GM12878 (cell line): ENCODE measurements around the gene BRAF.

Experiments used
- EZH2 ChIP-seq: IDR thresholded peaks from 2 replicates; pipeline ENCODE4 v1.6.1; 2012; ENCODE audit warnings: low read depth, mild to moderate bottlenecking, control low read depth, inconsistent platforms, low read length, borderline replicate concordance; ENCODE audit not compliant: control insufficient read depth
- HCFC1 ChIP-seq: fragments of 150-350 bp; IDR thresholded peaks from 2 replicates; pipeline ENCODE4 v1.6.1; 2014; ENCODE audit warnings: low read length
- POLR2AphosphoS5 ChIP-seq: IDR thresholded peaks from 2 replicates; pipeline ENCODE4 v1.6.1; 2011; ENCODE audit warnings: mild to moderate bottlenecking, low read length, inconsistent platforms
- RAD21 ChIP-seq: IDR thresholded peaks from 2 replicates; pipeline ENCODE4 v1.6.1; 2011; ENCODE audit warnings: mild to moderate bottlenecking, low read depth, low read length, moderate library complexity; ENCODE audit not compliant: insufficient read depth
- SP1 ChIP-seq: IDR thresholded peaks from one replicate; pipeline ENCODE4 v1.6.1; 2011; ENCODE audit warnings: low read depth, low read length
- TAF1 ChIP-seq: IDR thresholded peaks from 2 replicates; pipeline ENCODE4 v1.6.1; 2011; ENCODE audit warnings: mild to moderate bottlenecking, low read depth, low read length, borderline replicate concordance

GRCh38 chr7:140723006-140723405 lies 201.7 kb downstream of the BRAF start:
- no peak for TF ChIP-seq TAF1
- no peak for TF ChIP-seq HCFC1
- TF ChIP-seq POLR2AphosphoS5 = no peak
- TF ChIP-seq SP1 = no peak
- TF ChIP-seq EZH2 = no peak
- TF ChIP-seq RAD21 = no peak
